CD4-positive, alpha-beta T cell (primary cell): ENCODE results near the gene ANKRD44. TPM values are rescaled to one million over a fixed set of nuclear protein-coding genes. Genes with fewer than 3 reads are reported as not detected.

ENCODE experiments used
- ATAC-seq: fragments of 200-7000 bp; cut with Tn5 transposase; one replicate; pipeline ENCODE4 v1.10.0; 2022; ENCODE audit warnings: mild to moderate bottlenecking; ENCODE audit not compliant: poor library complexity
- CTCF ChIA-PET: fragments of 350-600 bp; sonication (Branson Sonifier 250); formaldehyde crosslinking; loops from one replicate; lab custom pipeline; 2021; ENCODE audit warnings: antibody characterized with exemption, inconsistent platforms; lab: Charles Lee
- POLR2A ChIA-PET: fragments of 350-600 bp; sonication (Branson Sonifier 250); formaldehyde crosslinking; loops from one replicate; lab custom pipeline; 2021; ENCODE audit warnings: antibody characterized with exemption, inconsistent platforms; lab: Charles Lee
- DNase-seq, 14 experiments: peaks; one replicate each; pipeline ENCODE4 v3.0.0-alpha.2; 2013 to 2020; ENCODE audit warnings: mixed read lengths in 2 of 14
- H3K27ac ChIP-seq, 2 donors: one replicate each; pipeline versions ENCODE4 v1.5.1 to v1.7.0; 2013; ENCODE audit warnings: low read length in 2 of 2, low read depth in 1 of 2, mild to moderate bottlenecking in 1 of 2
- H3K27me3 ChIP-seq, 2 experiments: 1 replicate in 1 of 2; 2 replicates in 1 of 2; pipeline versions ENCODE4 v1.6.1 to v1.7.0; 2013; ENCODE audit warnings: low read length in 2 of 2, control low read depth in 1 of 2, mild to moderate bottlenecking in 1 of 2, moderate library complexity in 1 of 2; ENCODE audit not compliant: insufficient read depth in 2 of 2, control insufficient read depth in 1 of 2
- H3K36me3 ChIP-seq: one replicate; pipeline ENCODE4 v1.6.1; 2013; ENCODE audit warnings: low read length, control low read depth; ENCODE audit not compliant: insufficient read depth
- H3K4me1 ChIP-seq: one replicate; pipeline ENCODE4 v1.6.1; 2013; ENCODE audit warnings: low read length, control low read depth; ENCODE audit not compliant: insufficient read depth
- H3K4me3 ChIP-seq: one replicate; pipeline ENCODE4 v1.5.1; 2013; ENCODE audit warnings: mild to moderate bottlenecking, low read length, moderate library complexity
- H3K9me3 ChIP-seq, 2 experiments: 1 replicate in 1 of 2; 2 replicates in 1 of 2; pipeline versions ENCODE4 v1.6.1 to v1.7.0; 2013; ENCODE audit warnings: low read length in 2 of 2, mild to moderate bottlenecking in 2 of 2, control low read depth in 1 of 2, moderate library complexity in 1 of 2; ENCODE audit not compliant: control insufficient read depth in 1 of 2, insufficient read depth in 1 of 2
- H3K27ac Mint-ChIP-seq: one replicate; pipeline ENCODE4 v1.8.0; 2020; ENCODE audit warnings: mixed read lengths
- H3K27me3 Mint-ChIP-seq: one replicate; pipeline ENCODE4 v1.8.0; 2021; ENCODE audit warnings: mixed read lengths
- H3K36me3 Mint-ChIP-seq: one replicate; pipeline ENCODE4 v1.8.0; 2021; ENCODE audit warnings: low read depth, mixed read lengths
- H3K4me1 Mint-ChIP-seq: one replicate; pipeline ENCODE4 v1.8.0; 2021; ENCODE audit warnings: low read depth, mixed read lengths
- H3K4me3 Mint-ChIP-seq: one replicate; pipeline ENCODE4 v1.8.0; 2020; ENCODE audit warnings: mild to moderate bottlenecking, mixed read lengths
- H3K9me3 Mint-ChIP-seq: one replicate; pipeline ENCODE4 v1.8.0; 2020; ENCODE audit warnings: mixed read lengths
- intact Hi-C, 2 experiments: fragments of 100-400 bp; cut with DNase I in 1 of 2; cut with micrococcal nuclease in 1 of 2; formaldehyde crosslinking; loops; one replicate each; pipeline versions ENCODE4 v1.15.1 to v1.9.0; 2023 to 2025; cut with DNase I, micrococcal nuclease
- total RNA-seq, 174 experiments: library from RNA in 2 of 174; stranded (reverse) in 2 of 174; gene quantifications; one replicate each; pipeline ENCODE4 v1.2.3 and lab custom pipeline; 2021 to 2026
- TF ChIP-seq, protein P1 (sequence below): fragments of 200-600 bp; IDR thresholded peaks from one replicate; pipeline ENCODE4 v1.8.0; 2022; ENCODE audit warnings: antibody characterized with exemption, mild to moderate bottlenecking

ANKRD44 gene
- total RNA-seq, 2 experiments from 2014 or later: 170 to 186 TPM

DNA sequence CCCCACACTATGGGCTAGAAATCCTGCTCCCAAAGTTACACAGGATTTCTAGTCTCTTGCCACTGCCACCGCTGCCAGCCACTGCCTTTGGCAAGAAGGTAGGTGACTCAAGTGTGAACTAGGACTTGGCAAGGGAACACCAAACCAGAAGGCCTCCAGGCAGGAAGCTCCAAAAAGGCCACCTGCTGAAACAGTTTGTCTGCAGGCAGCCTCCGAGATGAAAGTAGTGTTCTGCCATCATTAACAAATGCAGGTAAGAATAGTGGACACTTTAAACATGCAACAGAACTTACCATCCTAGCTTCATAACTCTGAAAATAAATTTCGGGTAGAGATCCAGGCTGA is 3.9 kb downstream of the ANKRD44 start:
- Mint-ChIP-seq H3K4me3 (peak overlapping the region; percentile 95), H3K36me3 (peaks cover 62% of the 10 kb centered on the region), H3K9me3 (no peaks in the 10 kb centered on the region), H3K4me1 (peaks cover 77% of the 10 kb centered on the region), H3K27ac (peak overlapping the region; percentile 95), H3K27me3 (no peaks in the 10 kb centered on the region)
- Histone ChIP-seq H3K4me1 (peaks cover 62% of the 10 kb centered on the region), H3K36me3 (peaks cover 14% of the 10 kb centered on the region), H3K27ac (peak overlapping the region; percentile 67 to 96), H3K4me3 (peak overlapping the region; percentile 94), H3K27me3 (no peaks in the 10 kb centered on the region), H3K9me3 (no peaks in the 10 kb centered on the region)
- DNase-seq (peak in 8 of 14 experiments; percentile 23 to 73 (median 48)), ATAC-seq (no peak)
- POLR2A ChIA-PET: interaction anchor here (0.7 to 20.5 kb wide), 9 partner anchors 9 to 193 kb away, joined by 4 to 754 read pairs (median 58); partner anchors contain the start of genes HSPD1 and HSPE1
- TF ChIP-seq, protein P1, sequence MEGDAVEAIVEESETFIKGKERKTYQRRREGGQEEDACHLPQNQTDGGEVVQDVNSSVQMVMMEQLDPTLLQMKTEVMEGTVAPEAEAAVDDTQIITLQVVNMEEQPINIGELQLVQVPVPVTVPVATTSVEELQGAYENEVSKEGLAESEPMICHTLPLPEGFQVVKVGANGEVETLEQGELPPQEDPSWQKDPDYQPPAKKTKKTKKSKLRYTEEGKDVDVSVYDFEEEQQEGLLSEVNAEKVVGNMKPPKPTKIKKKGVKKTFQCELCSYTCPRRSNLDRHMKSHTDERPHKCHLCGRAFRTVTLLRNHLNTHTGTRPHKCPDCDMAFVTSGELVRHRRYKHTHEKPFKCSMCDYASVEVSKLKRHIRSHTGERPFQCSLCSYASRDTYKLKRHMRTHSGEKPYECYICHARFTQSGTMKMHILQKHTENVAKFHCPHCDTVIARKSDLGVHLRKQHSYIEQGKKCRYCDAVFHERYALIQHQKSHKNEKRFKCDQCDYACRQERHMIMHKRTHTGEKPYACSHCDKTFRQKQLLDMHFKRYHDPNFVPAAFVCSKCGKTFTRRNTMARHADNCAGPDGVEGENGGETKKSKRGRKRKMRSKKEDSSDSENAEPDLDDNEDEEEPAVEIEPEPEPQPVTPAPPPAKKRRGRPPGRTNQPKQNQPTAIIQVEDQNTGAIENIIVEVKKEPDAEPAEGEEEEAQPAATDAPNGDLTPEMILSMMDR: no peak
- intact Hi-C loops: loop anchor here (5.0 to 10.0 kb wide), 2 partner anchors 49 to 1132 kb away; partner anchors contain the start of gene STK17B (in 1 of the 2)
- CTCF ChIA-PET: interaction anchor here (0.7 to 8.1 kb wide), 10 partner anchors 11 to 193 kb away, joined by 3 to 69 read pairs (median 5); no protein-coding TSS in a partner anchor

DNA sequence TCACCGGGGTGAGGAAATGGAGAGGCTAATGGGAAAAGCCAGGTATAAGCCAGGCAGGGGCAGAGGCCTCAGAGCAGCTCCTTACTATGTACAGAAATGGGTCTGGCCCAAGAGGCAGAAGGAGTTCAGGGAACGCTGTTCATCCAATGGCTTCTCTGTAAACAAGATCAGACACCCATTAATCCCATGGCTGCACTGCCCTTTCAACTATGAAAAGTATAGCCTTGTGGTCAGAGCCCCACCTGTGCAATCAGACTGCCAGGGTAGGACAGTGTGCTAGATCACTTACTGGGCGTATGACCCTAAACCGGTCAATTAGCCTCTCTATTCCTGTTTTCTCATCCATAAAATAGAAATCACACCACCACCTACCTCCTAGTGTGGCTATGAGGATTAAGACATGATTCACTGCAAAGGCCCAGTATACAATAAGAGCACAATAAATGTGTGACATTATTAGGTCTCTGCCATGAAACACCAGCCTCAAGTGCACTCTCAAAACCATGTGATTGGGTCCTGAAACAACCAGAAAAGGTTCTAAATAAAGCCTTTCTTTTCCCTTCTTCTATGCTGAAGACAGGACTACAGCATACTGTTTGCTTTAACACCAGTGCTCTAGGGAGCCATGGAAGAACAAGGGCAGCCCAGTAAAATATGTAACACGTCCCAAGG is 4.4 kb downstream of the ANKRD44 start:
- H3K36me3 ChIP-seq: peaks cover 17% of the 10 kb centered on the region
- no peaks in the 10 kb centered on the region for H3K27me3 ChIP-seq
- no peak for ATAC-seq
- TF ChIP-seq, protein P1: no peak
- ChIA-PET POLR2A (interaction anchor here (0.7 to 20.5 kb wide), 9 partner anchors 9 to 115 kb away, joined by 5 to 754 read pairs (median 58); no protein-coding TSS in a partner anchor), CTCF (interaction anchor here (1.0 to 8.1 kb wide), 10 partner anchors 11 to 115 kb away, joined by 3 to 69 read pairs (median 4); no protein-coding TSS in a partner anchor)
- H3K4me3 Mint-ChIP-seq: peak overlapping the region; percentile 95
- H3K4me1 ChIP-seq: peaks cover 58% of the 10 kb centered on the region
- intact Hi-C loops: loop anchor here (5.0 to 10.0 kb wide), 2 partner anchors 49 to 1131 kb away; partner anchors contain the start of gene STK17B (in 1 of the 2)
- peak overlapping the region; percentile 94 for H3K4me3 ChIP-seq
- peaks cover 64% of the 10 kb centered on the region for H3K36me3 Mint-ChIP-seq
- no peaks in the 10 kb centered on the region for H3K27me3 Mint-ChIP-seq
- H3K27ac Mint-ChIP-seq: peak overlapping the region; percentile 95
- DNase-seq: no peak
- no peaks in the 10 kb centered on the region for H3K9me3 ChIP-seq
- peaks cover 77% of the 10 kb centered on the region for H3K4me1 Mint-ChIP-seq
- no peaks in the 10 kb centered on the region for H3K9me3 Mint-ChIP-seq
- H3K27ac ChIP-seq: peak overlapping the region; percentile 67 to 96

DNA sequence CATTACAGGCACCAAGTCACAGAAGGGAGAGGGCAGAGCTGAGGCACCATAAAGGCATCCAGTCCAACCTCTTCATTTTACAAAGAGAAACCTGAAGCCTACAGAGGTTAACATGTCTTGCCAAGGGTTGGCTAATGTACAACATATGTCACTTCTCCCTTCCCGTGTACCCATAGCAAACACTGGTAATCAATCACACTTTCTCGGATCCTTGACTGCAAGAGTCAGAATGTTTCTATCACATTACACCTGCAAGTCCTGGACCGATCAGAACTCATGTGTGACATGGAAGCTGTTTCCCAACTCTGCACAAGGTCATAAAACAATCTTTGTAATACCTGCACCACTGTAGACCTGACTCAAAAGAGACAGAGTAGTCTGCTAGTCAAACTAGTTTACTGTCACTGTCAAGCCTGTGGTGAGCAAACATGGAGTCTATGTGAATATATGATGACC is 6.0 kb downstream of the ANKRD44 start:
- H3K4me3 Mint-ChIP-seq: peak overlapping the region; percentile 95
- intact Hi-C loops: loop anchor here (5.0 to 10.0 kb wide), 2 partner anchors 47 to 1130 kb away; partner anchors contain the start of gene STK17B (in 1 of the 2)
- CTCF ChIA-PET: interaction anchor here (1.2 to 5.4 kb wide), 6 partner anchors 9 to 113 kb away, joined by 4 to 23 read pairs (median 5); no protein-coding TSS in a partner anchor
- no peaks in the 10 kb centered on the region for H3K9me3 ChIP-seq
- DNase-seq (peak in 2 of 14 experiments; percentile 41 to 49), ATAC-seq (peak; percentile 28)
- peaks cover 89% of the 10 kb centered on the region for H3K4me1 Mint-ChIP-seq
- TF ChIP-seq, protein P1: no peak
- H3K36me3 Mint-ChIP-seq: peaks cover 71% of the 10 kb centered on the region
- peaks cover 28% of the 10 kb centered on the region for H3K36me3 ChIP-seq
- H3K4me1 ChIP-seq: peaks cover 70% of the 10 kb centered on the region
- POLR2A ChIA-PET: interaction anchor here (0.8 to 20.5 kb wide), 10 partner anchors 7 to 130 kb away, joined by 3 to 754 read pairs (median 6); partner anchors contain the start of gene SF3B1
- H3K27me3 Mint-ChIP-seq: no peaks in the 10 kb centered on the region
- H3K4me3 ChIP-seq: peak overlapping the region; percentile 94
- H3K27me3 ChIP-seq: no peaks in the 10 kb centered on the region
- peaks cover 3% of the 10 kb centered on the region for H3K9me3 Mint-ChIP-seq
- H3K27ac Mint-ChIP-seq: peak overlapping the region; percentile 95
- peak overlapping the region; percentile 67 to 96 for H3K27ac ChIP-seq
